NCI-H1048 (cell line): ENCODE measurements around the gene ELOVL5.
"Not testable (repeated sequence)": the region's sequence is repeated elsewhere in the genome, so short reads cannot be mapped to it uniquely, and the experiment has no call there.

Source experiments
- DNase-seq: peaks from one replicate; lab custom pipeline; 2025; lab: John Stamatoyannopoulos, UW

The ELOVL5 gene

DNA sequence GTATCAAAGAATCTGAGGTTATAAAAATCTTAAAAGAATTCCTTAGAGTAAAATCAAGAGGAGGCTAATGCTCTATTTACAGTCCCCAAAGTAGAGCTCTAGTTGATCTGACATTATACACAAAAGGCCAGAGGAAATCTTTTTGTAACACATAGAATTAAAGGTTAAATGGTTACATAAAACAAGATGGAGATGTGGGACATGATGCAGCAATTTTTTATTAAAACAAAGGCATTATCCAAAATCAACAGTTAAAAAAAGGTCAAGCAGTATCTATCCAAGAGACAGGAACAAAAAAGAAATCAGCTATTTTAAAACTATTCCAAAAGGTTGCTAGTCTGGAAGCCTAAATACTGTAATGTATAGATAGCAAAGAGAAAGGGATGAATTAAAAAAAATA, 20.4 kb downstream of the ELOVL5 start:
- DNase-seq, result no peak

DNA sequence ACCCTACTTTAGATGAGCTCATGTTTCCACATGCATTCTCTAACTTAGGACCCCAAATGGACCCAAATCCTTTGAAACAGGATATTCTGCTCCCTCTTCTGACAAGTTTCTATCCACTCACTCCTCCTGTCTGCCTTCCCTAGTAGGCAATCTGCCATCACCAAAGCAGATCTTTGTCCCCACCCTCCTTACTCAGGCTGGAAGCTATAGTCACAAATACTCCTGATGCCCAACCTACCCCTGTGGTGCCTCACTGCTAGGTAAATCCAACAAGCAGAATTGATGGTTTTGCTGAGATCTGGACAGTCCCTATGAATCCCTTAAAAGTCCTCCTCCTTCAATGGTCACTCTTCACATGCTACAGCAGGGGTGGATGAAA, 21.7 kb downstream of the ELOVL5 start:
- no peak for DNase-seq

DNA sequence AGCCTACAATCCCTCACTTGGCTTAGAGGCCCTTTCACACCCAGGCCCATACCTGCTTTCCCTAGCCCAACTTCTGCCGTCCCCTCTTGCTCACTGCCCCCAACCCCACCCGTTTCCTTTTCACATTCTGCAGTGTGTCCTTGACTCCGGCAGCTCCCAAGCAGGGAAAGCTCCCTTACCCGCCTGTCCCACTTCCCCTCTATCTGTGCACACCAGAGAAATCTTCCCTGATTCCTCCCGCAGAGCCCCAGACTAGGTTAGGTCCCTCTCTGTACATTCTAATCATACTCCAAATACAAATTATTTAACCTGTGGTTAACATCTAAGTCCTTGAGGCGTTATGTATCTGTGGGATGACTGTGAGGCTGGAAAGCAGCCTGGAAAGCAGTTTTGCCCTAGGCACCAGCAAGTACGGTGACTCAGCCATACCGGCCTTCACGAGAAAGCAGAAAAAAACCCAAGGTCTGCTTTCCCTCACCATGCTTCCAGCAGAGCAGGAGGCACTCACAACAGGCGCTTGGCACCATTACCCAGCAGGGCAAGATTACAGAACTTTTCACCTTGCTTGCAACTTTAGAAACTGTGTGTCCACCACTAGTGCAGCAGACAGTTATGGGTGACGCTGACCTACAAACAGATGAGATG, 22.3 kb downstream of the ELOVL5 start:
- no peak for DNase-seq

DNA sequence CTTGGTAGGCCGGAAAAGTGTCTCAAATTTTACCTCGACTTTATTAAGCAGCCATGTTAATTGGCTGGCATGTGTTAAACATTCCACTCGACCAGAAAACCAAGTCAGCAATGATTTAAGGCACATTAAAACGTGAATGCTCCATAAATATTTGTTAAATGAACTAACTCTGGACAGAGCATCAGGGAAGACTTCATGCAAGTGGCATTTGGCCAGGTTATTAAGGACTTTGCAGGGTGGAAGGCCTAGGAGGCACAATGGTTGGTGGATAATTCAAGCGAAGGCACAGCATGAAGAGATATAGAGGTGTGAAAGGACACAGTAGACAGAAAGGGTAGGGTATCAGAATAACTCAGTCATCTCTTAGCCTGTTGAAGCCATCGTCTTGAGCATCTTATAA, 23.0 kb downstream of the ELOVL5 start:
- DNase-seq, result no peak

DNA sequence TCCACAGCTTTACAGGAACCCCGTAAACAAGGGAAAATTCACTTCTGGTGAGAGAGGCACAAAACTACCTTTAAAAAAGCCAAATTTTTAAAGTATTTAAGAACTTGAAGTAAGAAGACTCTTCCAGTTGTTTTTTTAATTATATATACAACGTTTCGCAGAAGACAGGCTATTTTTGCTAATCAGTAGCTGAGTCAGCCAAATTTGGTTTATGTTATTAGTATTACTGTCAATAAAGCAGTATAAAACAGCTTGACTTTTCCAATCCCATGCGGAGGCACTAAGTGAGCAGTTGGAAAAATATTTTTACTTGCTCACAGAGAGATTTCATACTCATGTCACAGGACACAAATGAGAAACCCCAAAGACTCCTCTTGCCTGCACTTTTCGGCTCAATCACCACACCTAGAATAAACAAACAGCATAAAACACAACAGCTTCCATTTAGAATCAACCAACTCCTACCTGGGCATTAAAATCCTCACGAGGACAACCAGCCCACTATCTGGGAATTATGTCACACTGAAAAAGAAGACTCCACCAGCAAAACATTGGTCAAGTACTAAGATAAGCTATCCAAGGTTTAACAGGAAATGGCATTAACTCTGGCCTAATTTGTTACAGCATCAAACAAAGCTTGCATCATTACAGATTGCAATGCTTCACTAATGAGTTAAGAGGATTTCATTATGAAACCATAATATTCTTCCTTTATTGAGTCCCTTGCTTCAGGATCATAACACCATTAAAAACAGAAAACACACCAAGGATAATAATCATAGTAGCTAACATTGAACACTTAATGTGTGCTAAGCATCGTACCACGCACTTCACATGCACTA, 26.3 kb downstream of the ELOVL5 start:
- DNase-seq, result no peak

DNA sequence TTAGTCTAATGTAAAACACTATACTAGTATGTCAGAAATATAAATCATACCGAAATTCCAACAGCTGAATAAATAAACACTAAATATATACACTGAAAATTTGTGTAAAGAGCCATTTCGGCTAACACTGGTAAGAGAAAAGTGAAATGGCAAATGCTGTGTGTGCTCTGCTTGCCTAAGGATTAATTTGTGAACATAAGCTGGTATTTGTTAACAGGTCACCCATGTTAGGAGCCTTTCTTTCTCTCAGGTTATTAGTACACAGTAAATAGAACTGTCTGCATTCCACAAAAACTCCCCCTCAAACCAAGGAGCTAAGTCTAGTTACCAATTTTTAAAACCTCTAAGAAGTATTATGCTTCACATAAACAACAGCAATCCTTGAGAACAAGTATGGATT, 27.0 kb downstream of the ELOVL5 start:
- DNase-seq, result no peak

DNA sequence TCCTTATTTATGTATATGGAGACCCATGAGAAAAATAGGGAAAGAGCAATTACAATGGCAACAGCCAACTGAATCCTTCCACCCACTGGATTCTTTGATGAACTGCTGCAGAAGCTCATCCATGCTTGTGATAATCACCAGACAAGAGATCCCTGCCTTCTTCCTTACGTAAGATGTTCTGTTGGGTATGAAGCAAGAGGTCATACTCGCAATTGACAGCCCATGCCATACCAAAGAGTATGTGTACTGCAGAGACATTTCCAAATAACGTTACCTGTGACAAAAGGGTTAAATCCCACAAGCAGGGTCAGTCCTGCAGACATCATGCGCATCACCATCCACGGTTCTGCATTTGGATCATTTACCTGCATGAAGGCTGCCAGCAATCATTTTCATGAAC, 27.8 kb downstream of the ELOVL5 start:
- no peak for DNase-seq

DNA sequence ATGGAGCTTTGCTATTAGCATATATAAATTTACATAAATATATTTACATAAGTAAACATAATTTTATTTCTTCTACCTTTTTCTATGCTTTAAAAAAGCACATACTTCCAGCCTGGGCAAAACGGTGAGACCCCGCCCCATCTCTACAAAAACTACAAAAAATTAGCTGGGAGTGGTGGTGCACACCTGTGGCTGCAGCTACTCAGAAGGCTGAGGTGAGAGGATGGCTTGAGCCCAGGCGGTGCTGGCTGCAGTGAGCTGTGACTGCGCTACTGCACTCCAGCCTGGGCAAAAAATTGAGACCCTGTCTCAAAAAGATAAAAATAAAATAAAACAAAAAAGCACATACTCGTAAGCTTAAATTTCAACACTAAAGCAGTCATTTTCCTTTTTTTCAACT, 30.3 kb downstream of the ELOVL5 start:
- no peak for DNase-seq

DNA sequence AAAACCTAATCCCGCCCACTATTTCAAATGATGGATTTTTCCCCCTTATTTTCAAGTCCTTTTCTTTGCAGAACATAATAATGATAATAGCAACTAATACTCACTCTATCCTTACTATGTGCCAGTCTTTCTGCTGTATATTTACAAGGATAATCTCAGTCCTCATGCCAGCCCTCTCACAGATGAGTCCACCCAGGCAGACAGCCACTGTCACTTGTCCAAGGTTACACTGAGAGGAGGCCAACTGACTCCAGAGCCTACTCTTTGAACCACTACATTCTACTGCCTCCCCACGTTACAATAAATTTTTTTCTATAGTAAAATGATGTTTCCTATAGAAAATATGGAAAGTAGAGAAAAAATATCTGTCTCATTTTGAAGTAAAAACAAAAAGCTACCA, 30.9 kb downstream of the ELOVL5 start:
- DNase-seq, result no peak

DNA sequence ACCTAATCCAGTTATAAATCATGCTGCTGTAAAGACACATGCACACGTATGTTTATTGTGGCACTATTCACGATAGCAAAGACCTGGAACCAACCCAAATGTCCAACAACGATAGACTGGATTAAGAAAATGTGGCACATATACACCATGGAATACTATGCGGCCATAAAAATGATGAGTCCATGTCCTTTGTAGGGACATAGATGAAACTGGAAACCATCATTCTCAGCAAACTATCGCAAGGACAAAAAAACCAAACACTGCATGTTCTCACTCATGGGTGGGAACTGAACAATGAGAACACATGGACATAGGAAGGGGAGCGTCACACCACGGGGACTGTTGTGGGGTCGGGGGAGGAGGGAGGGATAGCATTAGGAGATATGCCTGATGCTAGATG, 31.5 kb downstream of the ELOVL5 start:
- DNase-seq, result not testable (repeated sequence)

DNA sequence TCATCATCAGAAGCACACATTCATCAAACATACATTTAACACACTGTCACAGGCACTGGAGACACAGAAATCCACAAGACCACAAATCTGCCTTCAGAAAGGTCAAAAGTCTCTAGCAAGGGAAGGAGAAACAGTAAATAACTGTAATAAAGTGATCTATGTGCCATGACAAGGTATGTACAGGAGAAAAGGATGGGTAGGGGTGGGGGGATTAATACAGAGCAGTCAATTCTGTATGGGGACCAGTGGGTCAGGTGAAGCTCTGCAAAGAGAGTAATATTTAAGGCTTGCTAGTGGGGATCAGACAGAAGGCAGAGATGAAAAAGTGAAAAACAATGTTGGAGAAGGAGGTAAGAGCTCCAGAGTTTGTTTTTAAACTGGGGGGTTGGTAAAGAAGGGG, 32.6 kb downstream of the ELOVL5 start:
- DNase-seq, result no peak

DNA sequence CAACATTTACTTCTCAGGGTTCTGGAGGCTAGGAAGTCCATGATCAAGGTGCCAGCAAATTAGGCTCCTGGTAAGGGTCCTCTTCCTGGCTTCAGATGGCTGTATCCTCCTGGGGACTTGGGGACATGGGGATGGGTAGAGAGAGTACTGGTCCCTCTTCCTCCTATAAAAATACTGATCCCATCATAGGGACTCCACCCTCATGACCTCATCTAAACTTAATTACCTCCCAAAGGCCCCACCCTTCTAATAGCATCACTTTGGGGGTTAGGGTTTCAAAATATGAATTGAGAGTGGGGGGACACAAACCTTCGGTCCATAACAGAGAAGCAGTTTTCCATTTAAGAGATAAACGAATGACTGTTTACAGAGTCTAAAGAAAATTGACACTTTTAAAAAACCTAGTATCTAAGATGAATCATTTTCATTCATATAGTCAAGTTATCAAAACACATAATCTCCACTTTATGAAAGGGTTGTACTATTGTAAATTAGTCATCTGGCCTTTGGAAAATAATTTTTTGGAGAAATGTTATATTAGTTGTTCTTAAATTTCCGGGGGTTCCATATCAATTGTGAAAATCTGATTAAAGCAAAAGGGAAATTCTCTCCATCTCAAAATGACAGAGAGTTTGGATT, 33.5 kb downstream of the ELOVL5 start:
- no peak for DNase-seq

DNA sequence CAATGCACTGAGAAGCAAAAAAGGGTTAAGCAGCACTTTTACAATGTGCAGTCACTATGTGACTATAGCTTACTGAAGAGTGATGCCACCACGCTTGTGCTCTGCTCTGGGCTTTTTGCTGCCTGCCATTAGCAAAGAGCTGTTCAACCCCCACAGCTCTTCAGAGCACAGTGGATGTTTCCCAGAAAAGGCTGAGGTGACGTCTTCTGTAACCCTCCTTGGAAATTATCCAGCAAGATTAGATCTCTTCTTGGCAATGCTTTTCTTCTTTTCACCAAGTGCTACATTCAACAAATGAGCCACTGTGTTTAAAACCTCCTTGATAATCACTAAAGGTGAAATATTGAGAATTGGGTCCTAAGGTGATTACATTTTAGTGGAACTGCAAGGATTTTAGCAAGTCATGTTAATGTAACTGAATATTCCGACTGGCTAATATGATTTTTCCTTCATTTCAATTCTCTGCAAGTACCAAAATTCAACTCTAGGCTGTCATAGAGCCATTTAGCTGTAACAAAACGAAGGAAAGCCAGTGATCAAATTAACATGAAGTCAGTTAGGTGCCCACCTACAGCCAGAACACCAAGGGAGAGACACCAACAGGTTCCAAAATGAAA, 34.9 kb downstream of the ELOVL5 start:
- no peak for DNase-seq

DNA sequence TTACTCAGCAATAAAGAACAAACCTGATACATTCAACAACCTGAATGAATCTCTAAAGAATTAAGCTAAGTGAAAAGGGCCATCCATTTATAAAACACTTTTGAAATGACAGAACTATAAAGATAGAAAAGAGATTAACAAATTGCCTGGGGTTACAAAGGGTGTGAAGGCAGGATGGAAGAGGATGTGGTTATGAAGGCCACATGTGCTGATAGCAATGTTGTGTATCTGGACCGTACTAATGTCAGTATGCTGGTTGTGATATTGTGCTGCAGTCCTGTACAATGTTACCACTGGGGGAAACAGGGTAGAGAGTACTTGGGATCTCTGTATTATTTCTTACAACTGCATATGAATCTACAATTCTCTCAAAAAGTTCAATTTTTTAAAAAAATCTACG, 36.4 kb downstream of the ELOVL5 start:
- DNase-seq, result no peak

DNA sequence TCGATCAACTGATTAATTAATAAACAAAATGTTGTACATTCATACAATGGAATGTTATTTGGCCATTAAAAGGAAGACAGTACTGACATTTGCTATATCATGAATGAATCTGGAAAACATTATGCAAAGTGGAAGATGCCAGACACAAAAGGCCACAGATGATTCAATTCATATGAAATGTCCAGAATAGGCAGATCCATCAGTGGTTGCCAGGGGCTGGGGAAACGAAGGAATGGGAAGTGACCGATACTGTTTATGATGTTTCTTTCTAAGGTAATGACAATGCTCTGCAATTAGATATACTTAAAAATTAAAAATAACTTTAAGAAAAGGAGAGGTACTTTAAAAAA, 37.2 kb downstream of the ELOVL5 start:
- DNase-seq, result no peak

DNA sequence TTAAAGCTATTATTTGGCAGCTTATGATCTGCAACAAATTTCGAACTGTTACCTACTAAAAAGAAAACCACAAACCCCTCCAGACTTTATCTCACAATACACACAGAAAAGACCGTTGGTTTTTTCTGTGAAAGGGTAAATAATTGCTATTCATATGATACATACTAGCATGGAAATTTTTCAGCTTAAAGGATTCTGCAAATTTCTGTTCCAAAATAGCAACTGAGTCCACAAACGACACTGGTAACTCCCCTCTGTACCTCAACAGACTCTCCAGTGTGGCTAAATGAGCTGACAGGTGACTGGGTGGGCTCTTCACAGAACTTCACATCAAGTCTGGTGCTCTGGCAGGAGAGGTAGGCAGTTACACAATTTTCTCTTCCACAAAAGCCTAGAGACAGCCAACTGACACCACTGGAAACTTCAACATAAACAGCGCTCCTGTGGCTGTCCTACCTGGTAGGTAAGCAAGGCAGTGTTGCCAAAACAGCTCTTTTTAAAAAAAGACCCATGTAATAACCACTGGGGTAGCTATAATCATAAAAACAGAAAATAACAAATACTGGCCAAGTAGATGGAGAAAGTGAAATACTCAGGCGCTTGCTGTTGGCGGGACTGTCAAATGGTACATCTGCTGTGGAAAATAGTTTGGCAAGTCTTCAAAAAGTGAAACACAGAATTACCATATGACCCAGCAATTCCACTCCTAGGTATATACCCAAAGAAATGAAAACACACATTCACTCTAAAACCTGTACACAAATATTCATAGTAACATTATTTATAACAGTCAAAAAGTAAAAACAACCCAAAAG, 37.8 kb downstream of the ELOVL5 start:
- DNase-seq, result no peak

DNA sequence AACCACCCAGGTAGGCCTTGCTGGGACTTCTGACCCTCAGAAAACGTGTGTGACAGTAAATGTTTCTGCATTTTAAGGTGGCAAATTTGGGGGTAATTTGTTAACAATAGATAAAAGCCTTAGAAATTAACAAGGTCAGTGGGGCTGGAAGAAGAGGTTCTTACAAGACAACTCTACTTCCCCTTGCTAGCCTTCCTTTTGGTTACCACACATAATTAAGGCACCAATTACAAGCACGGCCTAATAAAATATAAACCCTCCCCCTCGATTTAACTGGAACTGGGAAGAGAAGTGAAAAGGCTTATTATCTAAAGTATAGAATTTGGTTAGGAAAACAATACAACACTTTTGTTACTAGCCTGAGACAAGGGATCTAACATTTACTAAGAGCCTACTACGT, 38.8 kb downstream of the ELOVL5 start:
- DNase-seq, result no peak

DNA sequence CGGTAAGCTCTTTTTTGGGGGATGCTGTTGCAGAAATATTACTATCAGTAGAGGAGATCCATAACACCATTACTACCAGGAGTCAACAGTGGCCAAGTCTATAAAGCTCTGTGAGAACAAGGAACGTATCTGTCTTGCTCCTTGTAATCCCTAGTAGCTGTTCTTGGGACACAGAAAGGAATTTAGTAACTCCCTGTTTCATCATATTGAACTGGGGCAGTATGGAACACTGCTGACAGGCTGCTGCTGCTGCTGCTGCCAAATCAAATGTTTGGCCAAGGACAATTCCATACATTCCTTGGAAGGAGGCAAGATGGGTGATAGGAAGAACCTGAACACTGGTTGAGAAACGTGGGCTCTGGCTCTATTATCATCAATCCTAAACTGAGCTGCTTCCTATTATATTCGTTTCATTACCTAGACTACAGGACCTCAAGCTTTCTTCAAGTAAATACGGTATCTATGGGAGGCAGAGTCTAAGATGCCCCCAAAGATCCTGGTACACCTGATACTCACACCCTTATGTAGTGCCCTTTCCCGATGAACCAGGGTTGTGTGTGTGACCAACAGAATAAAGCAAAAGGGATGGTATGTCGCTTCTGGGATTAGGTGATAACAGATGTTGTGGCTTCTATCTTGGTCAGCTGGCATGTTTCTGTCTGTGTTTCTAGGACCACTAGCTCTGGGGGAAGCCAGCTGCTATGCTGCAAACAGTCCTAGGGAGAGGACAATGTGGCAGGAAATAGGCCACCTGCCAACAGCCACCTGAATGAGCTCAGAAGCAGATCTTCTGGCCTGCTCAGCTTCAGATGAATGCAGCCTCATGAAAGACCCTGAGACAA, 39.5 kb downstream of the ELOVL5 start:
- DNase-seq, result no peak

DNA sequence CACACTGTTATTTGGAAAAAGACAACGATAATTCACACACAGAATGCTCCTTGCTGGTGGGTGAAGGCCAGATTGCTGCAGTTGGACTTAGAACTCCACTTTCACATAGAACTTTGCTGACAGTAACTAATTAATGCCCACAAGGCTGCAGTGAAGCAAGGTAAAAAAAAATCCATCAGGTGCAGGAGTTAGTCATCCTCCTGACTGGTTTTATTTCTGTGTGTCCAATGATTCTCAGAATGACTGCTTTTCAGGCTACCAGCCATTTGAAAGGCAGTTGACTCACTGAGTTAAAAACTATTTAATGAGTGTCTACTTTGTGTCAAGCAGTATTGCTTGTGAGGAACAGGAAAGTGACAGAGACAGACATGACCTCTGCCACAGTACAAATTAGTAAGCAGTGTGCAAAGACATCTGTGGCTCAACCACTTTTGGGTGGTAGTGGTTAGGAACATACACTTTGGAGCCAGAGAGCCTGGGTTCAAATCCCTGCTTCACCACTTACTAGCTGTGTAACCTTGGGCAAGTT, 41.9 kb downstream of the ELOVL5 start:
- DNase-seq, result no peak

DNA sequence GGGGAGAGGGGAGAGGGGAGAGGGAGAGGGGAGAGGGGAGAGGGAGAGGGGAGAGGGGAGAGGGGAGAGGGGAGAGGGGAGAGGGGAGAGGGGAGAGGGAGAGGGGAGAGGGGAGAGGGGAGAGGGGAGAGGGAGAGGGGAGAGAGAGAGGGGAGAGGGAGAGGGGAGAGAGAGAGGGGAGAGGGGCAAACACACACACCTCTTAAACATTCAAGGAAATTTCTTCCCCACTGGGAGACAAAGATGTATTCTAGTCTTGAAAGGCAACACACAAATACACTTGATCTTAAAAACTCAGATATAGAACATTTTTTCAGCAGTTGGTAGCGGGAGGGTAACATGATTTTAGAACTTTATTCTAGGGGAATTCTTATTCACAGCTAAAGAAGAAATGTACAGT, 42.5 kb downstream of the ELOVL5 start:
- DNase-seq, result not testable (repeated sequence)

DNA sequence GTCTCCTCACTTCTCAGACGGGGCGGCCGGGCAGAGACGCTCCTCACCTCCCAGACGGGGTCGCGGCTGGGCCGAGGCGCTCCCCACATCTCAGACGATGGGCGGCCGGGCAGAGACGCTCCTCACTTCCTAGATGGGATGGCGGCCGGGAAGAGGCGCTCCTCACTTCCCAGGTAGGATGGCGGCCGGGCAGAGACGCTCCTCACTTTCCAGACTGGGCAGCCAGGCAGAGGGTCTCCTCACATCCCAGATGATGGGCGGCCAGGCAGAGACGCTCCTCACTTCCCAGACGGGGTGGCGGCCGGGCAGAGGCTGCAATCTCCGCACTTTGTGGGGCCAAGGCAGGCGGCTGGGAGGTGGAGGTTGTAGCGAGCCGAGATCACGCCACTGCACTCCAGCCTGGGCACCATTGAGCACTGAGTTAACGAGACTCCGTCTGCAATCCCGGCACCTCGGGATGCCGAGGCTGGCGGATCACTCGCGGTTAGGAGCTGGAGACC, 43.2 kb downstream of the ELOVL5 start:
- not testable (repeated sequence) for DNase-seq
